MCF 10A (cell line): ENCODE measurements around the gene IL2RA. TPM values are rescaled to one million over a fixed set of nuclear protein-coding genes. Genes with fewer than 3 reads are reported as not detected.

Experiments
- BruUV-seq: library from RNA; stranded (reverse); fragments of 400-500 nt; replicated peaks from 2 replicates; lab custom pipeline; 2021; lab: Mats Ljungman, UMichigan
- CTCF ChIA-PET: fragments of 300-600 bp; sonication (Branson Sonifier 250); formaldehyde crosslinking; extraction: SDS; loops from one replicate; lab custom pipeline; 2021; ENCODE audit warnings: antibody characterized with exemption, inconsistent platforms; lab: Yijun Ruan, JAX
- POLR2A ChIA-PET: fragments of 300-600, 350-650 bp; sonication (Branson Sonifier 250); formaldehyde crosslinking; extraction: SDS; loops from one replicate; lab custom pipeline; 2020; ENCODE audit warnings: antibody characterized with exemption, inconsistent platforms; lab: Yijun Ruan, JAX
- DNase-seq: peaks from one replicate; pipeline ENCODE4 v3.0.0-alpha.2; 2018; ENCODE audit not compliant: unreplicated experiment
- H3K27ac Mint-ChIP-seq: one replicate; pipeline ENCODE4 v1.8.0; 2022; ENCODE audit warnings: mild to moderate bottlenecking, low read depth, mixed read lengths; ENCODE audit not compliant: unreplicated experiment
- H3K27me3 Mint-ChIP-seq: one replicate; pipeline ENCODE4 v1.8.0; 2022; ENCODE audit warnings: mixed read lengths; ENCODE audit not compliant: insufficient read depth, unreplicated experiment
- H3K36me3 Mint-ChIP-seq: one replicate; pipeline ENCODE4 v1.8.0; 2022; ENCODE audit warnings: mild to moderate bottlenecking, moderate library complexity, mixed read lengths; ENCODE audit not compliant: insufficient read depth, unreplicated experiment
- H3K4me1 Mint-ChIP-seq: one replicate; pipeline ENCODE4 v1.8.0; 2022; ENCODE audit warnings: mixed read lengths; ENCODE audit not compliant: insufficient read depth, unreplicated experiment
- H3K4me3 Mint-ChIP-seq: one replicate; pipeline ENCODE4 v1.8.0; 2022; ENCODE audit warnings: mild to moderate bottlenecking, moderate library complexity, mixed read lengths; ENCODE audit not compliant: unreplicated experiment
- H3K9me3 Mint-ChIP-seq: one replicate; pipeline ENCODE4 v1.8.0; 2022; ENCODE audit warnings: mixed read lengths; ENCODE audit not compliant: unreplicated experiment
- CTCF ChIP-seq: fragments of 200-600 bp; IDR thresholded peaks from one replicate; pipeline ENCODE4 v1.8.0; 2022; ENCODE audit warnings: antibody characterized with exemption, mild to moderate bottlenecking; ENCODE audit not compliant: unreplicated experiment
- intact Hi-C: fragments of 100-400 bp; cut with micrococcal nuclease; formaldehyde crosslinking; loops from 2 replicates; pipeline ENCODE4 v1.14.1; 2022
- total RNA-seq: library from RNA; stranded (reverse); gene quantifications from 2 replicates; pipeline ENCODE4 v1.2.3, GENCODE V29; 2022

IL2RA gene
- total RNA-seq, 1 experiment from 2014 or later, result not detected

GRCh38 chr10:6033954-6034353 is 28.2 kb downstream of the IL2RA start:
- ChIA-PET CTCF (interaction anchor here (0.7 to 2.2 kb wide), 2 partner anchors 19 to 32 kb away, joined by 3 to 13 read pairs; no protein-coding TSS in a partner anchor), POLR2A (interaction anchor here (0.6 kb wide), 1 partner anchor 19 kb away, joined by 3 read pairs; no protein-coding TSS in a partner anchor)
- TF ChIP-seq CTCF, result no peak
- Mint-ChIP-seq H3K27ac (no peak overlapping the region), H3K9me3 (peaks cover 23% of the 10 kb centered on the region), H3K27me3 (peaks cover 38% of the 10 kb centered on the region), H3K36me3 (no peaks in the 10 kb centered on the region), H3K4me3 (no peak overlapping the region), H3K4me1 (no peaks in the 10 kb centered on the region)
- DNase-seq, result no peak
- intact Hi-C loops, result no loop called here
- BruUV-seq, result no TSS peak

GRCh38 chr10:6030940-6031339 is 31.2 kb downstream of the IL2RA start:
- Mint-ChIP-seq H3K4me3 (no peak overlapping the region), H3K36me3 (no peaks in the 10 kb centered on the region), H3K27ac (no peak overlapping the region), H3K27me3 (peaks cover 23% of the 10 kb centered on the region), H3K4me1 (no peaks in the 10 kb centered on the region), H3K9me3 (peaks cover 16% of the 10 kb centered on the region)
- BruUV-seq, result no TSS peak
- intact Hi-C loops, result no loop called here
- ChIA-PET CTCF (no interaction called here), POLR2A (no interaction called here)
- TF ChIP-seq CTCF, result no peak
- DNase-seq, result no peak

- no peak for DNase-seq
- Mint-ChIP-seq H3K9me3 (peaks cover 16% of the 10 kb centered on the region), H3K4me3 (no peak overlapping the region), H3K27ac (no peak overlapping the region), H3K4me1 (no peaks in the 10 kb centered on the region), H3K27me3 (peaks cover 20% of the 10 kb centered on the region), H3K36me3 (no peaks in the 10 kb centered on the region)
- intact Hi-C loops, result no loop called here
- BruUV-seq, result no TSS peak
- TF ChIP-seq CTCF, result no peak
- POLR2A ChIA-PET, result interaction anchor here (0.6 kb wide), 1 partner anchor 105 kb away, joined by 3 read pairs; no protein-coding TSS in a partner anchor
- CTCF ChIA-PET, result no interaction called here
Observed at GRCh38 chr10:6030217-6030616, 31.9 kb downstream of the IL2RA start.

GRCh38 chr10:6027929-6028328 is 34.2 kb downstream of the IL2RA start:
- Mint-ChIP-seq H3K4me3 (no peak overlapping the region), H3K27me3 (peaks cover 15% of the 10 kb centered on the region), H3K36me3 (peaks cover 7% of the 10 kb centered on the region), H3K9me3 (peaks cover 16% of the 10 kb centered on the region), H3K4me1 (no peaks in the 10 kb centered on the region), H3K27ac (no peak overlapping the region)
- no peak for DNase-seq
- ChIA-PET CTCF (interaction anchor here (0.6 to 1.3 kb wide), 3 partner anchors 14 to 1112 kb away, joined by 3 read pairs; no protein-coding TSS in a partner anchor), POLR2A (interaction anchor here (1.0 kb wide), 1 partner anchor 267 kb away, joined by 5 read pairs; no protein-coding TSS in a partner anchor)
- intact Hi-C loops, result no loop called here
- BruUV-seq, result no TSS peak
- no peak for TF ChIP-seq CTCF
